HG02884 (cell line): ENCODE measurements around the gene INSR.
"Not testable (repeated sequence)": the region's sequence is repeated elsewhere in the genome, so short reads cannot be mapped to it uniquely, and the experiment has no call there.

Source experiments
- ATAC-seq: cut with Tn5 transposase; IDR thresholded peaks from one replicate; pipeline ENCODE4 v1.9.1; 2021; ENCODE audit warnings: mild to moderate bottlenecking, moderate library complexity; ENCODE audit not compliant: unreplicated experiment

Gene INSR

DNA sequence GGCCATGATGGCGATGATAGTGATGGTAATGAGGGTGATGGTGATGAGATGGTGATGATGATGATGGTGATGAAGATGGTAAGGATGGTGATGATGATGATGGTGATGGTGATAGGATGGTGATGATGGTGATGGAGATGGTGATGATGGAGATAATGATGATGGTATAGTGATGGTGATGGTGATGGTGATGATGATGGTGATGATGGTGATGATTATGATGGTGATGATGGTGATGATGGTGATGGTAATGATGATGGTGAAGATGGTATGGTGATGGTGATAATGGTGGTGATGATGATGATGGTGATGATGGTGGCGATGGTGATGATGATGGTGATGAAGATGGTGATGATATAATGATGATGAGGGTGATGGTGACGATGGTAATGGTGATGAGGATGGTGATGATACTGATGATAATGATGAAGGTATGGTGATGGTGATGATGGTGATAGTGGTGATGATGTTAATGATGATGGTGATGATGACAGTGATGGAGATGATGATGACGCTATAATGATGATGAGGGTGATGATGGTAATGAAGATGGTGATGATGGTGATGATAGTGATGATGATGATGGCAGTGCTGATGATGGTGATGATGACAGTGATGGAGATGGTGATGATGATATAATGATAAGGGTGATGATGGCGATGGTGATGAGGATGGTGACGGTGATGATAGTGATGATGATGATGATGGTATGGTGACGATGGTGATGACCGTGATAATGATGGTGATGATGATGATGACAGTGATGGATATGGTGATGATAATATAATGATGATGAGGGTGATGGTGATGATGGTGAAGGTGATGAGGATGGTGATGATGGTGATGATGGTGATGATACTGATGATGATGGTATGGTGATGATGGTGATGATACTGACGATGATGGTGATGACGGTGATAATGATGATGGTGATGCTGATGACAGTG lies 187.2 kb downstream of the INSR start:
- ATAC-seq: no peak

DNA sequence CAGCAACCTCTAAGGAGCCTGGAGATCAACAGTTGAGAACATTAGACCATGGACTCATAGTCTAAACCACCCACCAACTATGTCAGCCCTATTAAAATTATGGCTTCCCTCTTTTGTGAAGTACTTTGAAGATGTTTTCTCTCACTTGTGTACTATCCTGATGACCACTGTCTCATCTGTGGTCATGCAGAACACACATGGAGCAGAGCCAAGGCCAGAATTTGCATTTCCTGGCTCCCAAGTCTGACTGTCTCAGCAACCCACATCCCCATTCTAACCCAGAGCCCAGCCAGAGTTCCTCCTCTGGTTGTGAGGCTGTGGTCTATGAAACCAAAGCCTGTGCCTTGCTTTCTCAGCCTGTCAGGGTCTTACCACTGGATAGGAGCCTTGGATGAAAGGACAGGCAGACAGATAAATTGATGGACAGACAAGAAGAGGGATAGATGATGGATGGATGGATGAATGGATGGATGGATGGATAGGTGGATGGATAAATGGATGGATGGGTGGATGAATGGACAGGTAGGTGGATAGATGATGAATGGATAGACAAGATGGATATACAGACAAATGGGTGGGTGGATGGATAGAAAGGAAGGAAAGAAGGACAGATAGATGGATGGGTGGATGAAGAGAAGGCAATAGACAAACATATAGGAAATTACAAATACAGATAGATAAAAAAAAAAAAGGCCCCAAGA lies 189.3 kb downstream of the INSR start:
- no peak for ATAC-seq

DNA sequence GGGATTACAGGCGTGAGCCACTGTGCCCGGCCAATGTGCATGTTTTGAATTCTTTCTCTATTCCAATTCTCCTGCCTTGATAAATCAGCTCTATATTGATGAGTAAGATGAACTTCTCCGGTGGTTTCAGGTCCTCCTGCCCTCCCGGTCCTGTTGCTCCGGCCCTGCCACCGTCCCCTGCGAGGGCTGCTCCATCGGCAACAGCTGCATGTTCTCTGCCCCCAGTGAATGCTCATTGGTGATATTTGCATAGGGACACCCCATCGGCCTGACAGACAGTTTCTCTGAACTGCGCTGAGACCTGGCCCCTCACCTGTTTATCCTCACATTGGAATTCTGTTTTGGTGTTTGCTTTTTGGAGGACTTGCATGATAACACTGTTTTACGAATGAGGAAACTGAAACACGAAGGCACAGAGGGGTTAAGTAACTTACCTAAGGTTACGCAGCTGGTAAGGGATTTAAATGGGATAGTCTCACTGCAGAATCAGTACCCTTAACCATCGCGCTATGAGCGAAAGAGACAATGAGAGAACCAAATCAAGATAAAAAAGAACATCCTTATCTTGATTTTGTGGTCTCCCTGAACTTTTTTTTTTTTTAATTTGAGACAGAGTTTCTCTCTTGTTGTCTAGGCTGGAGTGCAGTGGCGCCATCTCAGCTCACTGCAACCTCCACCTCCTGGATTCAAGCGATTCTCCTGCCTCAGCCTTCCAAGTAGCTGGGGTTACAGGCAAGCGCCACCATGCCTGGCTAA lies 192.5 kb downstream of the INSR start:
- no peak for ATAC-seq

DNA sequence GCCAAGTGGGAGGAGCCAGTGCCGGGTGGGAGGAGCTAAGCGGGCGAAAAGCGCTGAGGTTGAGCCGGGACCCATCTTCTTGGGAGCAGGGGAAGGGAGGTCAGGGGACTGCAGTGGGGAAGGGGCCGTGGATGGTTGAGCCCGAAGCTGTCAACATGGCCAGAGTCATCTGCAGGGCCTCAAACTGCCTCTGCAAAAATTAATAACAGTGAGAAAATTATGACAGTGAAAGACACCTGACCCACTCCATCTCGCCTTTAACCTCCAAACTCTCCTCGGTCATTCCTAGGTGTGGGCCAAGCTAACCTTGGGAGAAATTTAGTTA lies 194.7 kb downstream of the INSR start:
- ATAC-seq: no peak

DNA sequence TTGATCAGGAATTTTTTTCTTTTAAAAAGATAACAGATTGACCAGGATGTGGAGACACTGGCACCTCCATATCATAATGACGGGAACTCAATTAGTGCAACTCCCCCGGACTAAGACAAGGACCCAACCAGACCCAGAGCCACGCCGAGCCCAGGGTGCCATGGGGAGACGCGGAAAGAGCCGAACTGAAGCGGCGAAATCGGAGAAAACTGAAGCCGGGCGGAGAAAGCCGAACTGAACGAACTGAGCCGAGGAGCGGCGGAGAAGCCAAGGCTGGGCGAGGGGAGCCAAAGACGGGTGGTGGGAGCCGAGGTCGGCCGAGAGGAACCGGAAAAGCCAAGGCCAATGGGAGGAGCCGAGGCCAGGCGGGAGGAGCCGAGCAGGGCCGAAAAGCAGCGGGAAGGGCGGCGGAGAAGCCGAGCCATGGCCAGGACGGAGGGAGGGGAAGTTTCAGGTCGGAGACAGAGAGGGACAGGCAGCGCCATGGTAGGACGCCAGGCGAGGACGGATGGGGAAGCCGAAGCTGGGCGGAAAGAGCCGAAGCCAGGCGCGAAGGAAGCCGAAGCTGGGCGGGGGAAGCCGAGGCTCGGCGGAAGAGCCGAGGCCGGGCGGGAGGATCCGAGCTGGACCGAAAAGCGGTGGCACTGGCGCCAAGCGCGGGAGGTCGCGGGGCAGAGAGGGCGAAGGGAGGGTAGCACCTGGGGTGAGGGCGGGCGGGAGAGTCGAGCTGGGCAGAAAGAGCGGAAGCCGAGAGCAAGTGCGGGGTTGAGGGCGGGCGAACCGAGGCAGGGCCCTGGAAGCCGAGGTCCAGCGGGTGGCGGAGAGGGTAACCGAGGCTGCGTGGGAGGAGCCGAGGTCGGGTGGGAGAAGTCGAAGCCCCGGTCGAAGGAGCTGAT lies 195.3 kb downstream of the INSR start:
- ATAC-seq: peak; percentile 84

DNA sequence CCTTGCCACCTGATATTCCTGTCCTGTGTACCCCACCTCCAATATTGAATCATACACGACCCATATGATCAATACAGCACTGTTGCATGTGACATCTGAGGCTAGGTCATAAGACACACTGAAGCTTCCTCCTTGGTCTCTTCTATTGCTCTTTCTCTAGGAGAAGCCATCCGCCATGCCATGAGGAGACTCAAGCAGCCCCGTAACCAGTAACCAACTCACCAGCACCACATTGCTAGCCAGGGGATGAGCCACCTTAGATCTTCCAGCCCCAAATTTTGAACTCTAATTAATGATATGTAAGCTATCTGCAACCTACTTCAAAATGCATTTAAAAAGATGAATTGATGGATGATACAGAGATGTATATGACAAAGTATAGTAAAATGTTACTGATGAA lies 196.1 kb downstream of the INSR start:
- ATAC-seq: no peak

DNA sequence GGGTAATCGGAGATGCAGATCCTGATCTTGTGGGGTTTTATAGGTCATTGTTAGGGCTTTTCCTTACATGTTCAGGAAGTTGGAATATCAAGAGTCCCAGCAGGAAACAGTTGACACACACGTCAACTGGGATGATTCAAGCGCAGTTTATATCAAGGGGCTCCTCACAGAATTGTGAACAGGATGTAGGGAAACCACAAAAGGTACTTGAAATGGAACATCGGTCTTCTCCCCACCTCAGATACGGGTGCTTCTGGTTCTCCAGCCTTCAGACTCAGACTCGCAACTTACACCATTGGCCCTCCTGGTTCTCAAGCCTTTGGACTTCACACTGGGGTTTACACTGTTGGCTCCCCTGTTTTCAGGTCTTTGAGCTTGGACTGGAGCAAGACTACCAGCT lies 205.2 kb downstream of the INSR start:
- ATAC-seq: no peak

DNA sequence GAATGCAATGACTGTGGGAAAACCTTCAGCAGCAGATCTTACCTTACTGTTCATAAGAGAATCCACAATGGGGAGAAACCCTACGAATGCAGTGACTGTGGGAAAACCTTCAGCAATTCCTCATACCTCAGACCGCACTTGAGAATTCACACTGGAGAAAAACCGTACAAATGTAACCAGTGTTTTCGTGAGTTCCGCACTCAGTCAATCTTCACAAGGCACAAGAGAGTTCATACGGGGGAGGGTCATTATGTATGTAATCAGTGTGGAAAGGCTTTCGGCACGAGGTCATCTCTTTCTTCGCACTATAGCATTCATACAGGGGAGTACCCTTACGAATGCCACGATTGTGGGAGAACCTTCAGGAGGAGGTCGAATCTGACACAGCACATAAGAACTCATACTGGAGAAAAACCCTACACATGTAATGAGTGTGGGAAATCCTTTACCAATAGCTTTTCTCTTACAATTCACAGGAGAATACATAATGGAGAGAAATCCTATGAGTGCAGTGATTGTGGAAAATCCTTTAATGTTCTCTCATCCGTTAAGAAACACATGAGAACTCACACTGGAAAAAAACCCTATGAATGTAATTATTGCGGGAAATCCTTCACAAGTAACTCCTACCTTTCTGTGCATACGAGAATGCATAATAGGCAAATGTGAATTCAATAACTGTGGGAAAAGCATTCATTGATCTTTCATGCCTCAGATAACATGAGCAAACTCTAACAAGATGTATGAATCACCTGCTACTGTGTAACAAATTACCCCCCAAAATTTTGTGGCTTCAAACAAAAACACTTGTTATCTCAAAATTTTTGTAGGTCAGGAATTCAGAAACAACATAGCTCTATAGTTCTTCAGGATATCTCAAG lies 210.9 kb downstream of the INSR start:
- ATAC-seq: no peak

DNA sequence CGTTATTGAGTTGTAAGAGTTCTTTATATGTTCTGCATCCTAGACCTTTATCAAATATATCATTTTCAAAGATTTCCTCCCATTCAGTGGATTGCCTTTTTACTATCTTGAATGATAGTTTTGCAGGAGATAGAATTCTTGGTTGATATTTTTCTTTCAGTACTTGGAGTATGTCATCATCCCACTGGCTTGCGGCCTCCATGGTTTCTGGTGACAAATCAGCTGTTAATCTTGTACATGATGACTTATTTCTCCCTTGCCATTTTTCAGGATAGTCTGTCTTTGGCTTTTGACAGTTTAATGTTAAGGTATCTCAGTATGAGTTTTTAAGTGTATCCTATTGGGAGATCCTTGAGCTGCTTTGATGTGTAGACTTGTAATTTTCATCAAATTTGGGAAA lies 216.2 kb downstream of the INSR start:
- ATAC-seq: no peak

DNA sequence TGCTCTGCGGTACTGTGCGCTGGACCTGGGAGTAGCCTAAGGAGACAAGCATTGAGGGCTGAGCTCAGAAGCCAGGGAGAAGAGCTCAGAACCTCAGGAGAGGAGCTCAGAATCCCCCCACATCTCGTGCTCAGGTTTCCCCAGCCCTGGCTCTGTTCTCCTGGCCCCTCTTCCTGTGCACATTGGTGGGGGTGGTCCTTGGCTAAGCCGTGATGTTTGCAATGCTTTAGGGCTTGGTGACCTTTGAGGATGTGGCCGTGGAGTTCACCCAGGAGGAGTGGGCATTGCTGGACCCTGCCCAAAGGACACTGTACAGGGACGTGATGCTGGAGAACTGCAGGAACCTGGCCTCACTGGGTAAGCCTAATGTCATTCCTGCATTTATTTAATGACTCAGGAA lies 218.1 kb downstream of the INSR start:
- no peak for ATAC-seq

DNA sequence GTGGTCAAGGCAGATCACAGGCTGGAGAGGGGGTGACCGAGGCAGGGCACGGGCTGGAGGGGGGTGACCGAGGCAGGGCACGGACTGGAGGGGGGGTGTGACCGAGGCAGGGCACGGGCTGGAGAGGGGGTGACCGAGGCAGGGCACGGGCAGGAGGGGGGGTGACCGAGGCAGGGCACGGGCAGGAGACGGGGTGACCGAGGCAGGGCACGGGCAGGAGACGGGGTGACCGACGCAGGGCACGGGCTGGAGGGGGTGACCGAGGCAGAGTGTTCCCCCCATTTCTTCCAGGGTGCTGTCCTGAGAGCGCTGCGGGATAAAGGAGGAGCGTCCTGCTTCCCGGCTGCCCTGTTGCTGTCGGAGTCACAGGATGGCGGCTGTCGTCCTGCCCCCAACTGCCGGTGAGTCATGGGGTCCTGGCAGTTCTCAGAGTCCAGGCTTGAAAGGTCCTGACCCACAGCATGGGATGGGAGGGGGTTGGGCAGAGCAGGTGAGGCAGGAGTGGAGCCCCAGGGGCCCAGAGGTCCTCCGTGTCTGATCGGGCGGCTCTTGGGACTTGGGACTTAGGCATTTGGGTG lies 219.4 kb downstream of the INSR start:
- no peak for ATAC-seq

DNA sequence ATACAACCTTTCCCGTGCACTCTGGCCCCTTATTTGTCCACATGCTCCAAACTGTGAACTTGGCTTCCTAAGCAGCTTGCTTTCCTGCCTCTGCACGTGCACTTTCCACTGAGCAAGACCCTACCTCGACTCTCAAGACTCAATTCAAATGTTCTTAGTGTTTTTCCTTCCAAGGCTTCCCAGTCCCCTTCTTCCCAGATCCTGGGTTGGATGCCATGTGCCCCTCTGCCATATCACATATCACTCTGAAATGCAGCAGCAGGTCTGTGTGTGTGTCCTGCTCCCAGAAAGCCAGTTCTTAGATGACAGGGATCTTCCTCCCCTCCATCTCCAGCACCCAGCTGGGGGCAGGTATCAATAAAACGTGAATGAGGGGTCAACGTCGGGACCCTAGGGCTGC lies 221.7 kb downstream of the INSR start:
- ATAC-seq: no peak

DNA sequence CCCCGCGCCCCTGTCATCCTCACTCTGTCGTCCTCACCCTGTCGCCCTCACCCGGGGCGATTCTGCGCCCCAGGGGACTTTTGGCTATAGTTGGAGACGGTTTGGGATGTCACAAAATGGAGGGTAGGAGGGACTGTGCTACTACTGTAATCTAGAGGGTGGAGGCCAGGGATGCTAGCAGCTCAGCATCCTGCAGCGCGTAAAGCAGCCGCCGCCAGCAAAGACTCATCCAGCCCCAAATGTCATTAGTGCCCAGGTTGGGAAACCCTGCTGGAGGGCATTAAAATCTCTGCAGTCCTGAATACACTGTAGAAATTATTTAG lies 224.3 kb downstream of the INSR start:
- ATAC-seq: no peak

DNA sequence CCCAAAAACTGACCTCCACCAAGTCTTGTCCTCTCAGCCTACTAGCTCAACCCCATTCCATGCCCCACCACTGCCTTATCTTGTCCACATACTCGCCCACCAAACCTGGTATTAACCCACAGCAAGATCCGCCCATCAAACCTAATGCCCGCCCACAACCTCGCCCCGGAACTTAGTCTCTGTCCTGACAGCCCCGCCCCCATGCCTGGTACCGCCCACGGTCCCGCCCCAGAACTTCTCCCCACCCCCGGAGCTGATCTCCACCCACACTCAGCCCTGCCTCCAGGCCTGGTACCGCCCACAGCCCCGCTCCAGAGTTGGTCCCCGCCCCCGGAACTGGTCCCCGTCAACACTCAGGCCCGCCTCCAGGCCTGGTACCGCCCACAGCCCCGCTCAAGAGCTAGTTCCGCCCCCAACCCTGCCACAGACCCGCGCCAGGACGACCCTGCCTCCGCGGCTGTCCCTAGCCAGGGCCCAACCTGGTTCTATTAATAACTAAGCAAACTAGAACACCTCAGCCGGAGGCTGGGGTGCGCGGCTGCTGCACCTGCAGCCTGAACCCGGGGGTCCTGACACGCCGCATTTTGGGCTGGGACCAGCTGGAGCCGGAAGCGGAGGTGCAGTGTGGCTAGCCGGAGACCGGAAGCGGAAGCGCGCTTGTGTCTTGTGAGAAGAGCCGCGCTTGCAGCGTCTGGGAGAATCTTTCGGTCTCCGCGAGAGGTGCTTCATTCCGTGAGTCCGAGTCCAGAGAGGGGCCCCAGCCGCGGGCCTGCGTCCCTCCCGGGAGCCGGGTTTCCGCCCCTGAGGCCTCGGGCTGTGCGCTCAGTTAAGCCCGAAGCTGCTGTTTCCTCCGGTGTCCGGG lies 224.9 kb downstream of the INSR start, which contains the start of gene ZNF557:
TSS of gene ZNF557 (plus strand) at position 662 of the 862 bp plus-strand sequence. CDS start 5,372 bp downstream, outside the sequence.
- peak; percentile 84 for ATAC-seq

DNA sequence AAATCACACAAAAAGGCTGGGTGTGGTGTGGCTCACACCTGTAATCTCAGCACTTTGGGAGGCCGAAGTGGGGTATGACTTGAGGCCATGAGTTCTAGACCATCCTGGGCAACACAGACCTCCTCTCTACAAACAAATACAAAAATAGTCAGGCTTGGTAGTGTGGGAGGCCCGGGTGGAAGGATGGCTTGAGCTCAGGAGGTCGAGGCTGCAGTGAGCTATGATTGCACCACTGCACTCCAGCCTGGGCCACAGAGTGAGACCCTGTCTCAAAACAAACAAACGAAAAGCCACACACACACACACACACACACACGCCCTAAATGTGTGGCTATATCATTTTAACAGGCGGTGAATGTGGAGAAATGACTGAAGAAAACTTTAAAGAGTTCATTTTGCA lies 225.6 kb downstream of the INSR start:
- no peak for ATAC-seq

DNA sequence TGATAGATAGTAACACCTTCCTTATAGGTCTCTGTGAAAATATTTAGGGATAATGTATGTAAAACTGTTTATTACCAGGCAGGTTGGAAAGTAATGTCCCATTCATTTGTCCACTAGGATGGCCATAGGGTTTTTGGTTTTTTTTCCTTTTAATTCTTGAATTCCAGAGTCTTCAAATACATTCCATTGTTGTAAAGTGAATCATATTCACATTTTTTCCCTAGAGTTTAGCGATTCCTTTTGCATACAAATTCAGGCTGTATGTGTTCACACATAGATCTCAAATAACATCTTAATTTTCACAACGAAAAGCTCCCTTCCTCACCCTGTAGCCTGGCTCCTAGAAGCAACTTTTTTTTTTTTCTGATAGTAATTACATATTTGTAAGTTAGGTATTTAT lies 226.5 kb downstream of the INSR start:
- no peak for ATAC-seq

DNA sequence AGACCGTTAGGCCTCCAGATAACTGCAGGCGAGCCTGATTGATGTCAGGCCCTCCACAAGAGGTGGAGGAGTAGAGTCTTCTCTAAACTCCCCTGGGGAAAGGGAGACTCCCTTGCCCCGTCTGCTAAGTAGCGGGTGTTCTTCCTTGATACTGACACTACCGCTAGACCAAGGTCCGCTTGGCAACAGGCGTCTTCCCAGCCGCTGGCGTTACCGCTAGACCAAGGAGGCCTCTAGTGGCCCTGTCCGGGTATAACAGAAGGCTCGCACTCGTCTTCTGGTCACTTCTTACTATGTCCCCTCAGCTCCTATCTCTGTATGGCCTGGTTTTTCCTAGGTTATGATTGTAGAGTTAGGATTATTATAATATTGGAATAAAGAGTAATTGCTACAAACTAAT lies 227.1 kb downstream of the INSR start:
- not testable (repeated sequence) for ATAC-seq

DNA sequence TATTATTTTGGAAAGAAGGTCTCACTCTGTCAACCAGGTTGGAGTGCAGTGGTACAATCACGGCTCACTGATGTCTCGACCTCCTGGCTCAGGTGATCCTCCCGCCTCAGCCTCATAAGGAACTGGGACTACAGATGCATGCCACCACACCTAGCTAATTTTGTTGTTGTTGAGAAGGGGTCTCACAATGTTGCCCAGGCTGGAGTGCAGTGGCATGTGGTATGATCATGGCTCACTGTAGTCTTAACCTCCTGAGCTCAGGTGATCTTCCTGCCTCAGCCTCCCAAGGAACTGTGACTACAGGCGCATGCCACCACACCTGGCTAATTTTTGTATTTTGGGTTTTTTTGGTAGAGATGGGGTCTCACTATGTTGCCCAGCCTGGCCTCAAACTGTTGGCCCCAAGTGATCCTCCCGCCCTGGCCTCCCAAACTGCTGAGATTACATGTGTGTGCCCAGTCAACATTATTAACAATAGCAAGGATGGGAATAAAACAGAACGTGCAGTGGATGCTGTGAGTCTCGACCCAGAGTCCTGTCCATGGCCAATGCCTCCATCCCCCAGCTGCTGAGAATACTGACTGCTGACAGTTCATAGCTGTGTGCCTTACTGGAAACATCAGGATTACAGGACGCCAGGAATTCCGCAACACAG lies 230.3 kb downstream of the INSR start:
- no peak for ATAC-seq
